Loucy (cell line): ENCODE results near the gene SPINDOC.

Experiments used
- CTCF ChIP-seq: fragments of 200-600 bp; sonication (generic); conservative IDR thresholded peaks from 2 replicates; pipeline ENCODE4 v1.5.1; 2014; ENCODE audit warnings: mild to moderate bottlenecking, antibody characterized with exemption, low read length
- EZH2phosphoT487 ChIP-seq: fragments of 200-600 bp; IDR thresholded peaks from 2 replicates; pipeline ENCODE4 v1.6.1; 2018; ENCODE audit warnings: antibody characterized with exemption, mild to moderate bottlenecking, moderate library complexity, borderline replicate concordance

- no peak for TF ChIP-seq CTCF
- TF ChIP-seq EZH2phosphoT487 = no peak
These were observed 57.3 kb downstream of the SPINDOC start for GRCh38 chr11:63870351-63871140.
